Liver (tissue), 9 donors: ENCODE results near the gene S100A1. TPM values are rescaled to one million over a fixed set of nuclear protein-coding genes. Genes with fewer than 3 reads are reported as not detected.

Experiments
- DNase-seq: peaks from one replicate; pipeline ENCODE4 v3.0.0-alpha.2; 2017; ENCODE audit warnings: low spot score
- H3K27ac ChIP-seq, 2 donors: one replicate each; pipeline ENCODE4 v1.7.0; 2013; ENCODE audit warnings: inconsistent platforms in 2 of 2, low read length in 2 of 2, control low read depth in 1 of 2, low read depth in 1 of 2, mild to moderate bottlenecking in 1 of 2
- H3K27me3 ChIP-seq, 4 donors: one replicate each; pipeline versions ENCODE4 v1.6.1 to v1.7.0; 2013; ENCODE audit warnings: low read length in 3 of 4, inconsistent platforms in 1 of 4, mild to moderate bottlenecking in 1 of 4, moderate library complexity in 1 of 4; ENCODE audit not compliant: control insufficient read depth in 4 of 4, insufficient read depth in 4 of 4
- H3K36me3 ChIP-seq, 4 donors: one replicate each; pipeline versions ENCODE4 v1.6.1 to v1.7.0; 2013; ENCODE audit warnings: low read length in 3 of 4, mild to moderate bottlenecking in 3 of 4, low read depth in 1 of 4, moderate library complexity in 1 of 4; ENCODE audit not compliant: control insufficient read depth in 4 of 4, insufficient read depth in 3 of 4
- H3K4me1 ChIP-seq, 4 donors: one replicate each; pipeline versions ENCODE4 v1.6.1 to v1.7.0; 2013; ENCODE audit warnings: low read length in 3 of 4, mild to moderate bottlenecking in 3 of 4, moderate library complexity in 1 of 4; ENCODE audit not compliant: control insufficient read depth in 4 of 4, insufficient read depth in 4 of 4
- H3K4me3 ChIP-seq, 3 donors: one replicate each; pipeline versions ENCODE4 v1.6.1 to v1.7.0; 2013; ENCODE audit warnings: low read length in 3 of 3, control low read depth in 1 of 3, low read depth in 1 of 3, mild to moderate bottlenecking in 1 of 3
- H3K9ac ChIP-seq, 2 donors: one replicate each; pipeline ENCODE4 v1.7.0; 2013; ENCODE audit warnings: low read length in 2 of 2, mild to moderate bottlenecking in 2 of 2, moderate library complexity in 2 of 2, control low read depth in 1 of 2, low read depth in 1 of 2
- H3K9me3 ChIP-seq, 4 donors: one replicate each; pipeline versions ENCODE4 v1.6.1 to v1.7.0; 2013; ENCODE audit warnings: low read length in 3 of 4; ENCODE audit not compliant: control insufficient read depth in 4 of 4
- CTCF ChIP-seq: fragments of 150-350 bp; IDR thresholded peaks from 2 replicates; pipeline ENCODE4 v1.5.1; 2017; ENCODE audit warnings: improper control_type of control experiment, low read depth, low read length; ENCODE audit not compliant: missing input control
- FOXA1 ChIP-seq: IDR thresholded peaks from 2 replicates; pipeline ENCODE4 v1.6.1; 2016; ENCODE audit warnings: antibody characterized with exemption
- GABPA ChIP-seq, 2 donors: IDR thresholded peaks in 1 of 2; conservative IDR thresholded peaks in 1 of 2; 2 replicates each; pipeline ENCODE4 v1.6.1; 2016; ENCODE audit warnings: antibody characterized with exemption in 2 of 2, mild to moderate bottlenecking in 1 of 2, moderate library complexity in 1 of 2
- HNF4A ChIP-seq, 2 donors: conservative IDR thresholded peaks; 2 replicates each; pipeline ENCODE4 v1.6.1; 2016; ENCODE audit warnings: antibody characterized with exemption in 2 of 2, mild to moderate bottlenecking in 2 of 2
- HNF4G ChIP-seq: IDR thresholded peaks from 2 replicates; pipeline ENCODE4 v1.6.1; 2016; ENCODE audit warnings: antibody characterized with exemption
- JUND ChIP-seq, 2 donors: IDR thresholded peaks; 2 replicates each; pipeline ENCODE4 v1.6.1; 2016; ENCODE audit warnings: antibody characterized with exemption in 2 of 2
- NR2F2 ChIP-seq: IDR thresholded peaks from 2 replicates; pipeline ENCODE4 v1.6.1; 2016; ENCODE audit warnings: antibody characterized with exemption
- RAD21 ChIP-seq, 2 donors: IDR thresholded peaks; 2 replicates each; pipeline ENCODE4 v1.6.1; 2016; ENCODE audit warnings: antibody characterized with exemption in 2 of 2, mild to moderate bottlenecking in 2 of 2
- RXRA ChIP-seq, 2 donors: IDR thresholded peaks; 2 replicates each; pipeline ENCODE4 v1.6.1; 2017 to 2018; ENCODE audit warnings: antibody characterized with exemption in 2 of 2, mild to moderate bottlenecking in 1 of 2
- SP1 ChIP-seq: IDR thresholded peaks from 2 replicates; pipeline ENCODE4 v1.6.1; 2018; ENCODE audit warnings: antibody characterized with exemption, mild to moderate bottlenecking
- YY1 ChIP-seq: IDR thresholded peaks from 2 replicates; pipeline ENCODE4 v1.6.1; 2016; ENCODE audit warnings: antibody characterized with exemption, mild to moderate bottlenecking
- WGBS: extraction: QIAGEN DNeasy Blood & Tissue Kit; methylation state at CpG from one replicate; pipeline ENCODE4 v1.1.7; 2013; 5-methylcytosine and 5-hydroxymethylcytosine counted together
- polyA plus RNA-seq, 2 donors: library from polyadenylated mRNA; stranded (reverse) in 1 of 2; unstranded in 1 of 2; fragments of 200-250 nt in 1 of 2; fragments of >200 nt in 1 of 2; fragmentation: Nextera tagmentation in 1 of 2; extraction: Ambion mirVana in 1 of 2; gene quantifications; one replicate each; pipeline versions ENCODE4 v1.2.1 to v1.2.3, GENCODE V29; 2013 to 2015
- total RNA-seq, 2 donors: library from RNA; depleted of rRNA; stranded (reverse); fragments of >200 nt; gene quantifications; one replicate each; pipeline ENCODE4 v1.2.3, GENCODE V29; 2014
- TF ChIP-seq, protein P1 (sequence below): IDR thresholded peaks from 2 replicates; pipeline ENCODE4 v1.6.1; 2016; ENCODE audit warnings: antibody characterized with exemption
- TF ChIP-seq, protein P2 (sequence below): IDR thresholded peaks from 2 replicates; pipeline ENCODE4 v1.6.1; 2016; ENCODE audit warnings: antibody characterized with exemption
- TF ChIP-seq, protein P3 (sequence below): IDR thresholded peaks from 2 replicates; pipeline ENCODE4 v1.6.1; 2016; ENCODE audit warnings: antibody characterized with exemption, mild to moderate bottlenecking
- donor health status: healthy.
- donor health status: healthy.
- donor health status: healthy.
- donor health status: healthy.
- donor health status: healthy.

The S100A1 gene
- total and polyA plus RNA-seq, 4 donors = 0.21 to 0.33 (median 0.29) TPM

GRCh38 chr1:153643100-153643499 is 14.9 kb downstream of the S100A1 start:
- no peaks in the 10 kb centered on the region for H3K27me3 ChIP-seq
- no peaks in the 10 kb centered on the region for H3K9me3 ChIP-seq
- no peak overlapping the region for H3K9ac ChIP-seq
- no peak overlapping the region for H3K27ac ChIP-seq
- 91% methylated on average over 11 of the region's 11 CpGs for WGBS
- H3K4me1 ChIP-seq = peaks cover 2 to 24% (median 15%) of the 10 kb centered on the region in 4 donors
- no peak for DNase-seq
- peaks cover 18 to 62% (median 52%) of the 10 kb centered on the region in 4 donors for H3K36me3 ChIP-seq
- no peak for TF ChIP-seq FOXA1
- no peak for TF ChIP-seq RAD21 (IDR thresholded peaks at IDR 0.05)
- TF ChIP-seq YY1 = no peak
- no peak for TF ChIP-seq JUND (IDR thresholded peaks at IDR 0.05)
- TF ChIP-seq GABPA (IDR thresholded peaks at IDR 0.05 in 1 of 2, conservative IDR thresholded peaks at IDR 0.05 in 1 of 2) = no peak
- TF ChIP-seq, protein P1, sequence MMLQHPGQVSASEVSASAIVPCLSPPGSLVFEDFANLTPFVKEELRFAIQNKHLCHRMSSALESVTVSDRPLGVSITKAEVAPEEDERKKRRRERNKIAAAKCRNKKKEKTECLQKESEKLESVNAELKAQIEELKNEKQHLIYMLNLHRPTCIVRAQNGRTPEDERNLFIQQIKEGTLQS = no peak
- no peak for TF ChIP-seq SP1
- no peak for TF ChIP-seq NR2F2
- TF ChIP-seq HNF4G = no peak
- TF ChIP-seq, protein P2, sequence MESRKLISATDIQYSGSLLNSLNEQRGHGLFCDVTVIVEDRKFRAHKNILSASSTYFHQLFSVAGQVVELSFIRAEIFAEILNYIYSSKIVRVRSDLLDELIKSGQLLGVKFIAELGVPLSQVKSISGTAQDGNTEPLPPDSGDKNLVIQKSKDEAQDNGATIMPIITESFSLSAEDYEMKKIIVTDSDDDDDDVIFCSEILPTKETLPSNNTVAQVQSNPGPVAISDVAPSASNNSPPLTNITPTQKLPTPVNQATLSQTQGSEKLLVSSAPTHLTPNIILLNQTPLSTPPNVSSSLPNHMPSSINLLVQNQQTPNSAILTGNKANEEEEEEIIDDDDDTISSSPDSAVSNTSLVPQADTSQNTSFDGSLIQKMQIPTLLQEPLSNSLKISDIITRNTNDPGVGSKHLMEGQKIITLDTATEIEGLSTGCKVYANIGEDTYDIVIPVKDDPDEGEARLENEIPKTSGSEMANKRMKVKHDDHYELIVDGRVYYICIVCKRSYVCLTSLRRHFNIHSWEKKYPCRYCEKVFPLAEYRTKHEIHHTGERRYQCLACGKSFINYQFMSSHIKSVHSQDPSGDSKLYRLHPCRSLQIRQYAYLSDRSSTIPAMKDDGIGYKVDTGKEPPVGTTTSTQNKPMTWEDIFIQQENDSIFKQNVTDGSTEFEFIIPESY = no peak
- no peak for TF ChIP-seq HNF4A (conservative IDR thresholded peaks at IDR 0.05)
- TF ChIP-seq CTCF = no peak
- TF ChIP-seq RXRA (IDR thresholded peaks at IDR 0.05) = no peak
- no peak overlapping the region for H3K4me3 ChIP-seq

DNA sequence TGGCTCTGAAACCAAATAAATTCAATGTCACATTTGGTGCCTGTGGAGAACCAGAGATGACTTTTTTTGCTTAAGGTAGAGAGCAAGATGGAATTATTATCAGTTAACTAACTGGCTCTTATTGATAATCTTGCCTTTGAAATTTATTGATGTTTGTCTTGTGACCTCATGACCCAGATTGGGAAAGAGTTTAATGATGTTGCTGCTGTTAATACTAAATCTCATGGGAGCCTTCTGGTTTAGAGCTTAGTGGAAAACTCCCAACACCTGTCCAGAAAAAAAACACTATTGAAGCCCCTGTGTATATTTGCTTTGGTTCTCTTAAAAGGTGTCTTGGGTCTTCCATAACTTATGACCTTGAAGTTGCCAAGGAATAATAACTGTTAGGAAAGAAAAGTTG is 15.6 kb downstream of the S100A1 start:
- no peak for DNase-seq

DNA sequence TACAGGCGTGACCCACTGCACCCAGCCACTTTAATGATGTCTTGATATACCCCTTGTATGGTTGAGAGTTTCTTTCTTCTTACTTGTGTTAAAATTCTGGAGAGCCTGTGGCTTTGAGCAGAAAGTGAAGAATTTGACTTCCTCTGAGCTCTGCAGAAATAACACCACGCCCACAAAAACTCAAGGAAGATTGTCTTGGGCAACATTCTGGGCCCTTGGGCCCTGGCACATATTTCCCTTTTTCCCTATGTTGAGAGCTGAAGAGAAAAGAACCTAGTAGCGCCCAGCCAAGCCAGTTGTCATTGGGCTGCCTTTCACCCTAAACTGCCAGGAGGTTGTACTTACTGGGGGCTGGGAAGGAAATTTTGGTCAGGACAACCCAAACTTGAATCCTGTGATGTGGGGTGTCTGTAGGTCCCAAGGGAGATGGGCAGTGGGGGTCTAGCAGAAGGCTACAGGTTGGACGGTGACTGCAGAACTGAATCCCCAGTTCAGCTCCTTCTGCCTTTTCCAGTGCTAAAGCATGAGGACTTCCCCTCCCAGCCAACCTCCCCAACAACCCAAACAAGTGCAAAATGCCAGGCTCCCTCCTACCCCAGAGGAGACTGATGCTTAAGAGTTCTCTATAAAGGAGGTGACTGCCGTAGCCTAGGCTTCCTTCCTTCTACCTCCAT is 18.6 kb downstream of the S100A1 start:
- TF ChIP-seq HNF4G (no peak), YY1 (no peak), GABPA (IDR thresholded peaks at IDR 0.05 in 1 of 2, conservative IDR thresholded peaks at IDR 0.05 in 1 of 2) (no peak), HNF4A (conservative IDR thresholded peaks at IDR 0.05) (no peak), JUND (IDR thresholded peaks at IDR 0.05) (no peak), RXRA (IDR thresholded peaks at IDR 0.05) (no peak), NR2F2 (no peak), CTCF (no peak), RAD21 (IDR thresholded peaks at IDR 0.05) (no peak)
- TF ChIP-seq, protein P1 = no peak
- TF ChIP-seq, protein P3, sequence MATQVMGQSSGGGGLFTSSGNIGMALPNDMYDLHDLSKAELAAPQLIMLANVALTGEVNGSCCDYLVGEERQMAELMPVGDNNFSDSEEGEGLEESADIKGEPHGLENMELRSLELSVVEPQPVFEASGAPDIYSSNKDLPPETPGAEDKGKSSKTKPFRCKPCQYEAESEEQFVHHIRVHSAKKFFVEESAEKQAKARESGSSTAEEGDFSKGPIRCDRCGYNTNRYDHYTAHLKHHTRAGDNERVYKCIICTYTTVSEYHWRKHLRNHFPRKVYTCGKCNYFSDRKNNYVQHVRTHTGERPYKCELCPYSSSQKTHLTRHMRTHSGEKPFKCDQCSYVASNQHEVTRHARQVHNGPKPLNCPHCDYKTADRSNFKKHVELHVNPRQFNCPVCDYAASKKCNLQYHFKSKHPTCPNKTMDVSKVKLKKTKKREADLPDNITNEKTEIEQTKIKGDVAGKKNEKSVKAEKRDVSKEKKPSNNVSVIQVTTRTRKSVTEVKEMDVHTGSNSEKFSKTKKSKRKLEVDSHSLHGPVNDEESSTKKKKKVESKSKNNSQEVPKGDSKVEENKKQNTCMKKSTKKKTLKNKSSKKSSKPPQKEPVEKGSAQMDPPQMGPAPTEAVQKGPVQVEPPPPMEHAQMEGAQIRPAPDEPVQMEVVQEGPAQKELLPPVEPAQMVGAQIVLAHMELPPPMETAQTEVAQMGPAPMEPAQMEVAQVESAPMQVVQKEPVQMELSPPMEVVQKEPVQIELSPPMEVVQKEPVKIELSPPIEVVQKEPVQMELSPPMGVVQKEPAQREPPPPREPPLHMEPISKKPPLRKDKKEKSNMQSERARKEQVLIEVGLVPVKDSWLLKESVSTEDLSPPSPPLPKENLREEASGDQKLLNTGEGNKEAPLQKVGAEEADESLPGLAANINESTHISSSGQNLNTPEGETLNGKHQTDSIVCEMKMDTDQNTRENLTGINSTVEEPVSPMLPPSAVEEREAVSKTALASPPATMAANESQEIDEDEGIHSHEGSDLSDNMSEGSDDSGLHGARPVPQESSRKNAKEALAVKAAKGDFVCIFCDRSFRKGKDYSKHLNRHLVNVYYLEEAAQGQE = no peak
- H3K4me1 ChIP-seq = peaks cover 2 to 37% (median 24%) of the 10 kb centered on the region in 4 donors
- 91% methylated on average over 5 of the region's 5 CpGs for WGBS

More for the DNA sequence above, 15.6 kb downstream of the S100A1 start:
- peaks cover 2 to 24% (median 15%) of the 10 kb centered on the region in 4 donors for H3K4me1 ChIP-seq
- no peak for TF ChIP-seq FOXA1
- peak; percentile 46 to 48 for TF ChIP-seq RXRA (IDR thresholded peaks at IDR 0.05)
- peak; percentile 33 for TF ChIP-seq NR2F2
- TF ChIP-seq YY1 = no peak
- TF ChIP-seq HNF4A (conservative IDR thresholded peaks at IDR 0.05) = peak in 1 of 2 donors; percentile 22
- H3K9me3 ChIP-seq = no peaks in the 10 kb centered on the region
- no peaks in the 10 kb centered on the region for H3K27me3 ChIP-seq
- H3K36me3 ChIP-seq = peaks cover 15 to 56% (median 45%) of the 10 kb centered on the region in 4 donors
- H3K27ac ChIP-seq = peak overlapping the region in 1 of 2 donors; percentile 40
- H3K9ac ChIP-seq = no peak overlapping the region
- no peak overlapping the region for H3K4me3 ChIP-seq

More for the DNA sequence above, 18.6 kb downstream of the S100A1 start:
- no peak for DNase-seq
- H3K9me3 ChIP-seq = no peaks in the 10 kb centered on the region
- no peak overlapping the region for H3K4me3 ChIP-seq
- no peak overlapping the region for H3K27ac ChIP-seq
- no peaks in the 10 kb centered on the region for H3K27me3 ChIP-seq
- peaks cover 10 to 32% (median 26%) of the 10 kb centered on the region in 4 donors for H3K36me3 ChIP-seq
- H3K9ac ChIP-seq = no peak overlapping the region
